ENCODE data around the gene IRF8. TPM values are rescaled to one million over a fixed set of nuclear protein-coding genes. Genes with fewer than 3 reads are reported as not detected.

Gene IRF8, protein sequence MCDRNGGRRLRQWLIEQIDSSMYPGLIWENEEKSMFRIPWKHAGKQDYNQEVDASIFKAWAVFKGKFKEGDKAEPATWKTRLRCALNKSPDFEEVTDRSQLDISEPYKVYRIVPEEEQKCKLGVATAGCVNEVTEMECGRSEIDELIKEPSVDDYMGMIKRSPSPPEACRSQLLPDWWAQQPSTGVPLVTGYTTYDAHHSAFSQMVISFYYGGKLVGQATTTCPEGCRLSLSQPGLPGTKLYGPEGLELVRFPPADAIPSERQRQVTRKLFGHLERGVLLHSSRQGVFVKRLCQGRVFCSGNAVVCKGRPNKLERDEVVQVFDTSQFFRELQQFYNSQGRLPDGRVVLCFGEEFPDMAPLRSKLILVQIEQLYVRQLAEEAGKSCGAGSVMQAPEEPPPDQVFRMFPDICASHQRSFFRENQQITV
- 0.58 TPM in 1 of 2 replicates, not detected in the other for total RNA-seq

DNA sequence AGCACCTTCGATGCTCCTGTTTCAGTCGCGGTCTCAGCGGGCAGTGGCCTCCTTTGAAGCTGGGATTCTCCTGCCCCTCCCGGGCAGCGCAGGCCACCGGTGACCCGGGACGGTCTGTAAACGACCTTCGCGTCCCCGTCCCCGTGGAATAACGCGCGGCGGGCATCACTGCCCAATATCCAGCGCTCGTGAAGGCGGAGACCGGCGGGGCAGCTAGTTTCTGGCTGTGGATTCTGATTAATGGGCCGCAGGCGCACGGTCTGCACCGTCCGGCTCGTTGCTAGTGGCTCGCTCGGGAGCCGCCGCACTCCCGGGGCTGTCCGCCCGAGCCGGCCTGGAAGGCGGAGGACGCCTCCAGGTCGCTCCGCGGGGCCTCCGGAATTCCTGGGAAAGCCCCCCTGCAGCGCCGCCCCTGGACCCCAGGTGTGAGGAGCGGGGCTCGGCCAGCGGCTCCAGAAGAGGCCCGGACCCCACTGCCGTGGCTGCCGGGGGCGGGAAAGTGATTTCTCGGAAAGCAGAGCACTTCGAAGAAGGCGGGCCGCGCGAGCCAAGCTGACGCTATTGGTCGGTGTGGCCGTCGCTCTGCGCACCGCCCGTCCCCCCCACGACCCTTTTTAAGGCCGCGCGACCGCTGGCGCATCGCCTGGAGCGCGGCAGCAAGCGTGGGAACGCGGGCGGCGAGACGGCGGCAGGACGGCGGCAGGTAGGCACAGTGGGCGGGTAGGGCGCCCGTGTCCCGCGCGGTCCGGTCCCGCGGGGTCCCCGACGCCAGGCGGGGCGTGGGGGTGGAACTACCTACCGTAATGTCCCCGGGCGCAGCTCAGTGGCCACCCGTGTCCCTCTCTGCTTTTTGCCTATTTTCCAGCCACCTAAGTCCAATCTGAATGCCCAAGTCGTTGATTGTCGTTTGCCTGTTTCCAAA is at the start of gene IRF8:
Gene IRF8 (plus strand): TSS at position 642 of the 922 bp plus-strand sequence. CDS start 3,854 bp downstream, outside the sequence.

Other genes starting within 250 kb of the IRF8 start
- 0.85 and 1.6 TPM in 2 replicates for gene GINS2, start 210.2 kb upstream of the IRF8 start, total RNA-seq
- 9.2 and 12.2 TPM in 2 replicates for gene C16orf74, start 148.1 kb upstream of the IRF8 start, total RNA-seq
- gene EMC8, start 99.6 kb upstream of the IRF8 start, total RNA-seq = 35.9 and 37.2 TPM in 2 replicates
- 602 and 614 TPM in 2 replicates for gene COX4I1, start 99.5 kb upstream of the IRF8 start, total RNA-seq